ENCODE measurements around the gene PMFBP1.

PMFBP1 gene

GRCh38 chr16:72124761-72125634 is 47.0 kb downstream of the PMFBP1 start:
- TF ChIP-seq CTCF (IDR thresholded peaks at IDR 0.05; ENCODE audit: control extremely low read depth, extremely low read depth, low read depth, missing control alignments), result peak; percentile 82
- POLR2A ChIA-PET, result no interaction called here
- peak; percentile 81 for DNase-seq (ENCODE audit: extremely low spot score)
- CTCF ChIA-PET, result interaction anchor here (0.6 to 3.1 kb wide), 34 partner anchors 8 to 1910 kb away, joined by 3 to 32 read pairs (median 4); partner anchors contain the start of genes DHX38, HPR and TXNL4B

GRCh38 chr16:72124148-72124547 is 47.8 kb downstream of the PMFBP1 start:
- no peak for DNase-seq (ENCODE audit: extremely low spot score)
- POLR2A ChIA-PET, result no interaction called here
- TF ChIP-seq CTCF (IDR thresholded peaks at IDR 0.05; ENCODE audit: control extremely low read depth, extremely low read depth, low read depth, missing control alignments), result no peak
- CTCF ChIA-PET, result interaction anchor here (0.9 to 3.1 kb wide), 30 partner anchors 9 to 1911 kb away, joined by 3 to 32 read pairs (median 4); partner anchors contain the start of genes DHX38 and TXNL4B

- POLR2A ChIA-PET, result no interaction called here
These were observed 48.5 kb downstream of the PMFBP1 start for GRCh38 chr16:72123426-72123825.

GRCh38 chr16:72122916-72123315 is 49.0 kb downstream of the PMFBP1 start:
- TF ChIP-seq CTCF (IDR thresholded peaks at IDR 0.05; ENCODE audit: control extremely low read depth, extremely low read depth, low read depth, missing control alignments), result no peak
- ChIA-PET POLR2A (no interaction called here), CTCF (interaction anchor here (3.1 kb wide), 1 partner anchor 1756 kb away, joined by 15 read pairs; no protein-coding TSS in a partner anchor)
- no peak for DNase-seq (ENCODE audit: extremely low spot score)

More at GRCh38 chr16:72123426-72123825, 48.5 kb downstream of the PMFBP1 start:
- no peak for DNase-seq (ENCODE audit: extremely low spot score)
- TF ChIP-seq CTCF (IDR thresholded peaks at IDR 0.05; ENCODE audit: control extremely low read depth, extremely low read depth, low read depth, missing control alignments), result no peak
- CTCF ChIA-PET, result interaction anchor here (0.9 to 3.1 kb wide), 6 partner anchors 16 to 1759 kb away, joined by 3 to 32 read pairs (median 6); no protein-coding TSS in a partner anchor

GRCh38 chr16:72122308-72122707 is 49.6 kb downstream of the PMFBP1 start:
- CTCF ChIA-PET, result interaction anchor here (0.9 kb wide), 1 partner anchor 8 kb away, joined by 3 read pairs; no protein-coding TSS in a partner anchor
- POLR2A ChIA-PET, result no interaction called here
- no peak for TF ChIP-seq CTCF (IDR thresholded peaks at IDR 0.05; ENCODE audit: control extremely low read depth, extremely low read depth, low read depth, missing control alignments)
- DNase-seq (ENCODE audit: extremely low spot score), result no peak

- ChIA-PET CTCF (interaction anchor here (1.1 to 1.2 kb wide), 3 partner anchors 9 to 347 kb away, joined by 3 to 4 read pairs (median 3); no protein-coding TSS in a partner anchor), POLR2A (no interaction called here)
- DNase-seq (ENCODE audit: extremely low spot score), result no peak
These were observed 51.9 kb downstream of the PMFBP1 start for GRCh38 chr16:72120026-72120425.

More at GRCh38 chr16:72120026-72120425, 51.9 kb downstream of the PMFBP1 start:
- no peak for TF ChIP-seq CTCF (IDR thresholded peaks at IDR 0.05; ENCODE audit: control extremely low read depth, extremely low read depth, low read depth, missing control alignments)

Data from GM10248 (cell line).